Ishikawa (cell line): ENCODE data around the gene SCNN1B.

Source experiments
- CEBPB ChIP-seq: IDR thresholded peaks from 2 replicates; pipeline ENCODE4 v1.6.1; 2012
- CREB1 ChIP-seq: IDR thresholded peaks from 2 replicates; pipeline ENCODE4 v1.6.1; 2012; ENCODE audit warnings: low read depth
- EGR1 ChIP-seq: IDR thresholded peaks from 2 replicates; pipeline ENCODE4 v1.6.1; 2012
- EP300 ChIP-seq: IDR thresholded peaks from 2 replicates; pipeline ENCODE4 v1.6.1; 2012; ENCODE audit warnings: borderline replicate concordance
- FOXM1 ChIP-seq: IDR thresholded peaks from 2 replicates; pipeline ENCODE4 v1.6.1; 2012; ENCODE audit warnings: low read depth, borderline replicate concordance
- MAX ChIP-seq: IDR thresholded peaks from 2 replicates; pipeline ENCODE4 v1.6.1; 2012
- NFIC ChIP-seq: IDR thresholded peaks from 2 replicates; pipeline ENCODE4 v1.6.1; 2012
- RAD21 ChIP-seq: IDR thresholded peaks from 2 replicates; pipeline ENCODE4 v1.6.1; 2012; ENCODE audit warnings: low read depth
- REST ChIP-seq: IDR thresholded peaks from 2 replicates; pipeline ENCODE4 v1.6.1; 2012; ENCODE audit warnings: low read depth, mild to moderate bottlenecking
- TAF1 ChIP-seq: IDR thresholded peaks from 2 replicates; pipeline ENCODE4 v1.6.1; 2012; ENCODE audit warnings: low read depth, mild to moderate bottlenecking
- TCF12 ChIP-seq: IDR thresholded peaks from 2 replicates; pipeline ENCODE4 v1.6.1; 2012; ENCODE audit warnings: low read depth
- TEAD4 ChIP-seq: IDR thresholded peaks from 2 replicates; pipeline ENCODE4 v1.6.1; 2012
- USF1 ChIP-seq: IDR thresholded peaks from 2 replicates; pipeline ENCODE4 v1.6.1; 2012
- YY1 ChIP-seq: IDR thresholded peaks from 2 replicates; pipeline ENCODE4 v1.6.1; 2012; ENCODE audit warnings: low read depth
- ZBTB7A ChIP-seq: IDR thresholded peaks from 2 replicates; pipeline ENCODE4 v1.6.1; 2012; ENCODE audit warnings: low read depth

SCNN1B gene

GRCh38 chr16:23257682-23258081 lies 44.4 kb upstream of the SCNN1B start:
- TF ChIP-seq YY1 (no peak), ZBTB7A (no peak), REST (no peak)

- TF ChIP-seq TAF1 (no peak), FOXM1 (no peak), YY1 (no peak), TCF12 (no peak), TEAD4 (no peak), ZBTB7A (no peak), EGR1 (no peak)
These were observed 43.2 kb upstream of the SCNN1B start for GRCh38 chr16:23258919-23259237.

GRCh38 chr16:23267647-23268046 lies 34.5 kb upstream of the SCNN1B start:
- TF ChIP-seq YY1 (no peak), NFIC (no peak), CREB1 (no peak), ZBTB7A (no peak), FOXM1 (no peak), MAX (no peak), TCF12 (no peak), TAF1 (no peak), RAD21 (no peak), USF1 (no peak), EGR1 (no peak), REST (no peak), CEBPB (no peak), TEAD4 (no peak), EP300 (no peak)

- no peak for TF ChIP-seq MAX
- TF ChIP-seq TAF1: no peak
- TF ChIP-seq TEAD4: no peak
- no peak for TF ChIP-seq FOXM1
- no peak for TF ChIP-seq REST
- no peak for TF ChIP-seq EGR1
- TF ChIP-seq EP300: no peak
- TF ChIP-seq TCF12: no peak
- no peak for TF ChIP-seq RAD21
- no peak for TF ChIP-seq CEBPB
- TF ChIP-seq USF1: no peak
- TF ChIP-seq CREB1: no peak
- no peak for TF ChIP-seq YY1
- no peak for TF ChIP-seq NFIC
These were observed 33.5 kb upstream of the SCNN1B start for GRCh38 chr16:23268561-23268960.

- no peak for TF ChIP-seq USF1
- no peak for TF ChIP-seq RAD21
- TF ChIP-seq REST: no peak
These were observed 32.7 kb upstream of the SCNN1B start for GRCh38 chr16:23269248-23269953.
